GM12891 (cell line): ENCODE data around the gene GYG1.

Source experiments
- PAX5 ChIP-seq: IDR thresholded peaks from 2 replicates; pipeline ENCODE4 v1.6.1; 2011; ENCODE audit warnings: low read length, moderate library complexity, mild to moderate bottlenecking; ENCODE audit not compliant: insufficient read depth, severe bottlenecking
- POLR2A ChIP-seq: IDR thresholded peaks from 2 replicates; pipeline ENCODE4 v1.6.1; 2011; ENCODE audit warnings: low read depth, low read length, control low read depth
- POLR2AphosphoS5 ChIP-seq: IDR thresholded peaks from 2 replicates; pipeline ENCODE4 v1.6.1; 2011; ENCODE audit warnings: low read depth, low read length, control low read depth
- POU2F2 ChIP-seq: IDR thresholded peaks from 2 replicates; pipeline ENCODE4 v1.6.1; 2011; ENCODE audit warnings: low read depth, mild to moderate bottlenecking, control low read depth, low read length, moderate library complexity
- TAF1 ChIP-seq: IDR thresholded peaks from 2 replicates; pipeline ENCODE4 v1.6.1; 2011; ENCODE audit warnings: low read depth, low read length, control low read depth

GRCh38 chr3:148951599-148952361 is 39.6 kb upstream of the GYG1 start:
- no peak for TF ChIP-seq POLR2AphosphoS5
- TF ChIP-seq POLR2A: no peak
- no peak for TF ChIP-seq TAF1
- no peak for TF ChIP-seq PAX5
- no peak for TF ChIP-seq POU2F2
